Breast epithelium (tissue), 4 donors: Measurements from ENCODE around the gene PTGIR. TPM values are rescaled to one million over a fixed set of nuclear protein-coding genes. Genes with fewer than 3 reads are reported as not detected.
"Not testable (repeated sequence)": the region's sequence is repeated elsewhere in the genome, so short reads cannot be mapped to it uniquely, and the experiment has no call there.

Experiments used
- DNase-seq, 2 donors: peaks; one replicate each; pipeline ENCODE4 v3.0.0-alpha.2; 2019; ENCODE audit warnings: low spot score in 2 of 2
- H3K27ac ChIP-seq, 2 donors: fragments of 200-600 bp; sonication (generic) in 1 of 2; one replicate each; pipeline ENCODE4 v1.5.1; 2016 to 2019; ENCODE audit warnings: mild to moderate bottlenecking in 1 of 2
- H3K27me3 ChIP-seq, 2 donors: fragments of 200-600 bp; sonication (generic) in 1 of 2; one replicate each; pipeline versions ENCODE4 v1.5.1 to v1.6.0; 2017 to 2019; ENCODE audit warnings: control low read depth in 1 of 2, mild to moderate bottlenecking in 1 of 2
- H3K36me3 ChIP-seq: fragments of 200-600 bp; one replicate; pipeline ENCODE4 v1.5.1; 2019
- H3K4me1 ChIP-seq, 2 donors: fragments of 200-600 bp; sonication (generic); one replicate each; pipeline ENCODE4 v1.5.1; 2016 to 2019; ENCODE audit warnings: control low read depth in 1 of 2
- H3K4me3 ChIP-seq, 3 donors: fragments of 200-600 bp; sonication (generic); 1 replicate in 2 of 3; 2 replicates in 1 of 3; pipeline ENCODE4 v1.5.1; 2016 to 2019; ENCODE audit warnings: mild to moderate bottlenecking in 3 of 3, moderate library complexity in 2 of 3
- H3K9me3 ChIP-seq, 2 donors: fragments of 200-600 bp; sonication (generic) in 1 of 2; one replicate each; pipeline ENCODE4 v1.5.1; 2016 to 2019; ENCODE audit warnings: control low read depth in 1 of 2
- CTCF ChIP-seq, 3 donors: fragments of 450-650 bp; IDR thresholded peaks; one replicate each; pipeline ENCODE4 v1.5.1; 2016 to 2017; ENCODE audit warnings: antibody characterized with exemption in 3 of 3, mild to moderate bottlenecking in 3 of 3, moderate library complexity in 3 of 3
- POLR2A ChIP-seq: fragments of 450-650 bp; IDR thresholded peaks from one replicate; pipeline ENCODE4 v1.6.1; 2016; ENCODE audit warnings: antibody characterized with exemption, mild to moderate bottlenecking, moderate library complexity
- POLR2AphosphoS5 ChIP-seq, 3 donors: sonication (generic); formaldehyde crosslinking; IDR thresholded peaks; one replicate each; pipeline ENCODE4 v1.6.1; 2017; ENCODE audit warnings: antibody characterized with exemption in 3 of 3
- intact Hi-C: fragments of 100-400 bp; cut with DNase I; formaldehyde crosslinking; loops from one replicate; pipeline ENCODE4 v1.15.1; 2023; ENCODE audit warnings: low total_unique reads
- total RNA-seq, 3 donors: library from RNA; depleted of rRNA; stranded (reverse); fragments of >200 nt; gene quantifications; one replicate each; pipeline ENCODE4 v1.1.0, GENCODE V29; 2016

PTGIR gene
- total RNA-seq, 3 donors from 2014 or later: 0.29 to 6.9 (median 1.3) TPM

DNA sequence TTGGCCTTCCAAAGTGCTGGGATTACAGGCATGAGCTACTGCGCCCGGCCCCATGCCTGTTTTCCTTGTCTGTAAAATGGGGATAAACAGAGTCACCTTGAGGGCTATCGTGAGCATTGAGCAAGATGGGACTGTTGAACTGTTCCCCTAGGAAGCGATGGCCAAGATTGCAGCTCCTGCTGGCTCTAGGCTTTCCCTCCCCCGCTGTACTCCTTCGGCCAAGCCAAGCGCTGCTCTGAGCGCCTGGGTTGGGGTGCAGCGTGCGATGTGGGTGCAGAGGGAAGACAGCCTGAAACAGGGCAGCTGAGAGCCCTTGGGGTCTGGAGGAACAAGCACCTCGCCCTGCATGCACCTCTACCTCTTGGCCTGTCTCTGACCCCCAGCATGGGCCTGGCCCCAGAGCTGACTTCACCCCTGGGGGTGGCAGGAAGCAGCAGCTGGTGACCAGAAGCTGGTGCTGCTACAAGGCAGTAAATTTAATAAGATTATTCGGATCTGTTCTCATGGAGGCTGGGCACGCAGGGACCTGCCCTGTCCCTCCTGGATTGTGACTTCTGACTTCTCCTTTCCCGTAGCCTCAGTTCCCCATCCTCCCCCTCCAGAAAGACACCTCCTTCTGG, 5.8 kb upstream of the PTGIR start:
- no peak for TF ChIP-seq POLR2A
- TF ChIP-seq CTCF (IDR thresholded peaks at IDR 0.05): no peak
- TF ChIP-seq POLR2AphosphoS5 (IDR thresholded peaks at IDR 0.05): no peak
- no peak for DNase-seq
- intact Hi-C loops: no loop called here
- H3K27ac ChIP-seq: peak overlapping the region; percentile 33 to 68
- H3K4me3 ChIP-seq: no peak overlapping the region
- H3K4me1 ChIP-seq: peaks cover 4% of the 10 kb centered on the region in 2 donors
- no peaks in the 10 kb centered on the region for H3K36me3 ChIP-seq
- H3K9me3 ChIP-seq: no peaks in the 10 kb centered on the region
- no peaks in the 10 kb centered on the region for H3K27me3 ChIP-seq

- Histone ChIP-seq H3K27me3 (no peaks in the 10 kb centered on the region), H3K4me3 (no peak overlapping the region), H3K36me3 (no peaks in the 10 kb centered on the region), H3K27ac (no peak overlapping the region), H3K4me1 (peaks cover 4% of the 10 kb centered on the region in 2 donors), H3K9me3 (no peaks in the 10 kb centered on the region)
- no peak for DNase-seq
- intact Hi-C loops: no loop called here
- TF ChIP-seq POLR2A: no peak
- TF ChIP-seq POLR2AphosphoS5 (IDR thresholded peaks at IDR 0.05): no peak
- no peak for TF ChIP-seq CTCF (IDR thresholded peaks at IDR 0.05)
Measured at GRCh38 chr19:46629546-46630025, 4.7 kb upstream of the PTGIR start.

DNA sequence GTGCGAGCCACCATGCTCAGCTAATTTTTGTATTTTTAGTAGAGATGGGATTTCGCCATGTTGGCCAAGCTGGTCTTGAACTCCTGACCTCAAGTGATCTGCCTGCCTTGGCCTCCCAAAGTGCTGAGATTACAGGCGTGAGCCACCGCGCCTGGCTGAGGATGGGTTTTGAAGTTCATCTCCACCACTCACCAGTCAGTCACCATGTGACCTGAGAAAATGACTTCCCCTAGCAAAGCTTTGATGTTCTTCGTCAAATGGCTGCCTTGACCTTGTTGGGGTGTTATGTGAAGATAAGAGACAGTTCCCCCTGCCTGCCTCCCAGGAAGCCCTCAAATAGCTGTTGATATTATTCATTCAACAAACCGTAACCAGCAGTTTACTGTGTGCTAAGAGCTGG, 4.1 kb upstream of the PTGIR start:
- H3K4me1 ChIP-seq, intact Hi-C loops, H3K27me3 ChIP-seq, H3K36me3 ChIP-seq, DNase-seq, H3K4me3 ChIP-seq, H3K27ac ChIP-seq, H3K9me3 ChIP-seq: not testable (repeated sequence)

- intact Hi-C loops: no loop called here
- H3K27ac ChIP-seq: peak overlapping the region in 1 of 2 donors; percentile 89
Measured at GRCh38 chr19:46626446-46626845, 1.6 kb upstream of the PTGIR start.

GRCh38 chr19:46625731-46626130, 842 bp upstream of the PTGIR start:
- Histone ChIP-seq H3K36me3 (no peaks in the 10 kb centered on the region), H3K4me1 (peaks cover 0 to 10% of the 10 kb centered on the region in 2 donors), H3K27me3 (no peaks in the 10 kb centered on the region), H3K4me3 (no peak overlapping the region), H3K27ac (peak overlapping the region; percentile 59 to 89), H3K9me3 (no peaks in the 10 kb centered on the region)
- no peak for DNase-seq
- TF ChIP-seq CTCF (IDR thresholded peaks at IDR 0.05) (no peak), POLR2A (no peak), POLR2AphosphoS5 (IDR thresholded peaks at IDR 0.05) (no peak)
- intact Hi-C loops: no loop called here

More at GRCh38 chr19:46626446-46626845, 1.6 kb upstream of the PTGIR start:
- DNase-seq: no peak
- Histone ChIP-seq H3K9me3 (no peaks in the 10 kb centered on the region), H3K4me3 (no peak overlapping the region), H3K27me3 (no peaks in the 10 kb centered on the region), H3K36me3 (no peaks in the 10 kb centered on the region), H3K4me1 (peaks cover under 1 to 4% of the 10 kb centered on the region in 2 donors)
- TF ChIP-seq POLR2AphosphoS5 (IDR thresholded peaks at IDR 0.05) (no peak), CTCF (IDR thresholded peaks at IDR 0.05) (no peak), POLR2A (no peak)
